Stimulated activated naive CD4-positive, alpha-beta T cell treated with Interleukin-2 at 50 U/mL for 16 hours (primary cell): Measurements from ENCODE around the gene SNAP25.

Source experiments
- DNase-seq: peaks from one replicate; lab custom pipeline; 2025; lab: John Stamatoyannopoulos, UW

SNAP25 gene

DNA sequence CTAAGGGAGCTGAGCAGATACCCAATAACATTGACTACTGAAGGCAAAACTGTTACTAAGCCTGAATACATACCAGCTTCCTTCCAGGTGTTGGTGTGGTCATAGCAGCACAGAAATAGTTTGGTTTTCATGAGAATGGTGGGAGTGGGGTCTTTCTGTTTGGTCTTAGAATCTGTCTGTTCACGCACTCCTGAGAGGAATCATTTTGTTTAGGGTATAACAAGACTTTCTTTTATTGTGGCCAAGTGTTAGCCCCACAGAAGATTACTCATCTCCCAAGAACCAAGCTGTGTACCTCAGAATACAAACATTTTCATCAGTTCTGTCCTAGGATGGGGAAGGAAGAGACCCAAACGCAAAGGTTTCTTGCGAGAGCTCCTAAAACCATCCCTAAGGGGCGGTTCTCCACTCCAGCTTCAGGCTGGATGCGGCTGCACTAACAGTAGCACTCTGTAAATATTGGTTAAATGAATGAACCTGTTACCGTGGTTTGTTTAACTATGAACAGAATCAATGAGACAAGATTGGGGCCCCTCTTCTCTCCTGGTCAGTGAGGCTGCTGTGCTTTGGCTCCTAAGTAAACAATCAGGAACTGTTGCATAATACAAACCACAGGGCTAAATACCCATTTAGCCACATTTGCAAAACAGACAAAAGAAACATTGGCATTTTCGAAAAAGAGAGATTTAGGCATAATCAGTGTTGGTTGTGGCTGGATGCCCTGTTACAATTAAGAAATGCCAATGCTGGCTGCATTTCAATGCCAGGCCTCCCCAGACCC is 44.9 kb downstream of the SNAP25 start:
- DNase-seq, result no peak

DNA sequence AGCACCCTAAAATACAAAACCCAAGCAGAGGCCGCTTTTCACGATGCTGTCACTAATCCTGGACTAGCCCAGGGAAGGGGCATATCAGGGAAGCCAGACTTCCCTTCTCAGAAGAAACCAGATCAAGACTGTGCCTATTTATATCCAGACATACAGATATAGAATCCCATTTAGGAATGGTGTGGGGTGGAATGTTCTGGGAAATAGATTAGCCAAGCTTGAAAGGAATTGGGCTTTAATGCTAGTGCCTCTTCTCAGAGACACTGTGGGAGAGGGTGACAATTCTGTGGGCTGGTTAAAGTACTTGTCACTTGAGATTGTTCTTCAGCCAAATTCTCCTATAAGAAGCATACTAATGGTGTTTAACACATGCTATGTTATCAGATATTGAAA is 45.5 kb downstream of the SNAP25 start:
- no peak for DNase-seq

DNA sequence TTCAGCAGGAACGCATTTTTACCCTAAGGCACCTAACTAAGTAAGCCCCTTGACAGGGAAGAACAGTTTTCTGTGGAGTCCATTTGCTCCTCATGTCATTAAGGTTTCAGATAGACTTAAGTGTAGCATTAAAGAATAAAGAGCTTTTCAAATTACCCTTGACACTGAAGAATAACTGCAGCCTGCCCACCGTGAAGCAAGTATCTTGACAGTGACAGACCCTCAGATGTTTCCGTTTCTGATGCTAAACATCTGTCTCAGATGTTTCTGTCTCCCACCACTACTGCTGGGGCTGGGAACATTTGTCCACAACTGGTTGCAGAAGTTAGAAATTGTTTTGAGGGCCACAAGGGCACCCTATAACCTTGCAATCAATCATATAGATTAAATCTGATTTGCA is 50.0 kb downstream of the SNAP25 start:
- no peak for DNase-seq

DNA sequence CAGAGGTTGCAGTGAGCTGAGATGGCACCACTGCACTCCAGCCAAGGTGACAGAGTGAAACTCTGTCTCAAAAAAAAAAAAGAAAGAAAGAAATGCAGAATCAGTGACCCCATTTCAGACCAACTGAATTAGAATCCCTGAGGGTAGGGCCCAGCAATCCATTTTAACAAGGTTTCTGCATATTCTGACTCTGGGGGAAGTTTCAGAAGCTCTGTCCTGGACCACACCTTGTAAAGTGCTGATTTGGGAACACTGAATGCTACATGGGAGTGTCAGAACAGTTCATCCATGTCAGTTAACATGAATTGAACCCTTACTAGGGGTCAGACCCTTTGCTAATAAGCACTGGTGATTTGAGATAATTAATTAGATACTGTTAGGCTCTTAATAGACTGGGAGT is 52.0 kb downstream of the SNAP25 start:
- no peak for DNase-seq

DNA sequence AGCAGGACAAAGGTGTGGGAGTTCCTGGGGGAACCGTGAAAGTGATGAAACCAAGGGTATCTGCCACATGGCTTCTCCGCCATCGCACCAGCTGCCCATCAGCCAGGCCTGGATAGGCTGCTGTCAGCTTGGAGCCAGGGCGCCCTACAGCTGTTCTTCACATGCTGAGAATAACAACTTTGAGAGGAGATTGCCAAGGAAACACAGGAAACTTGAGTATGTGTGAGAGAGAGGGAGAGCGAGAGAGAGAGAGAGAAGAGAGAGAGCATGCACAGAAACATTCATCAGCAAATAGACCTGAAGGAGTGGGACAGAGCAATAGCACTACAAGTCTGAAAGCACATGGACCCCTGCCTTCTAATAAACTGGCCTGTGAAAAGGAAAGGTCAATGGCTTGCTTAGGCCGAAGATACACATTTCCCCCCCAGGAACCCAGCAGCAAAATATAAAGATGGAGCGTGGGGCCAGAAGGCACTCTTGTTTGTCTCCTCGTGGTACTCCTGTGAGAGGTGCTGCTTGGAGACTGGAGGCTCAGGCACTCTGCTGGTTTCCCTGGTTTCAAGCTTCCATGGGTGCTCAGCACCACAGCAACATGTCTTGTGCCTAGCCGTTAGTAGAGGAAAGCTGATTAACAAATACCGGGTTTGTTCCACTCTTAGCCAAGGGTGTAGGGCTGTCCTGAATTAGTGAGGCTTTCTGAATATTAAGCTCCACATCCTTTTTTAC is 53.0 kb downstream of the SNAP25 start:
- no peak for DNase-seq

DNA sequence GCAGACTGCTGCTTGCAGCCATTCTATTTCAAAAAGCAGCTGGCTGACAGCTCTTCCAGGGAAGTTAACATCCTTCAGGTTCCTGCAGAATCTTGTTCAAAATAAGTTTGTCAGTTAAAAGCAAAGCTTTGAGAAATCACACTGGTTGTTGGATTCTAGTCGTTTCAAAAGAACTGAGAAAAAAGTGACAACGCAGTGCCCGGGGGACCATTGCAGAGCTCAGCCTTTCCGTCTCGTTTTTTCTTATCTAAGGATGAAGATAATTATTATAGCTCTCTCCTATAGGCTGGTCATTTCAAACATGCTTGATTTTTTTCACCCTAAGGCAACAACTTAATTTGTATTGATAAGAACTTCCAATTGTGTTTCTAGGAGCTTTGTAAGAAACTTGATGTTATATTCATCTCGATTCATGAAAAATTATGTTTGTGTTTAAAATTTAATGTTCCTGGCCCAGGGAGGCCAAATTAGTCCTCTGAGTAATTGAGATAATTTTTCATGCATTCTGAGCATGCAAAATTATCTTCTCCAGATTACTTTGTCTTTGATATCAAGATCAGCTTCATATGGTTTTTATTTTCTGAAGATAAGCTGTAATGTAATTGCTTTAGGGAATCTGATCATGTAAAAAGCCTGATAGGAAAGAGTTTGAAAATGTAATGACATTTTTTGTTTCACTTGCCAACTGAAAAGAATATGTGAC is 58.4 kb downstream of the SNAP25 start:
- no peak for DNase-seq

DNA sequence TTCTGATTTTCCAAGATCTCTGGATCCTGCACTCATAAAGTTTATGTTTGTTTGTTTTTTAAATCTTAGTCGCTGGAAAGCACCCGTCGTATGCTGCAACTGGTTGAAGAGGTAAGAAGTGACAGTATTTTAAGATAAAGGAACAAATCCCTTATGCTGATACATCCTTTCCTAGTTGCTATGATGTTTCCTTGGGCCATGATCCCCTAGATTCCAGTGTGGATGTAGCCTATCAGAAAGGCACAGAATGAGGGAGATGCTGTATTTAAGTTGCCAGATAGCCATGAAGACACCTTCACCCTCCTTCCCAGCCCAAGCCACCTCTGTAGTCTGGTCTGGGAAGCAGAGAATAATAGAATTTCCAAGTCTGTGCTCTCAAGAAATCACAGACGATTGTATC is 59.0 kb downstream of the SNAP25 start:
- DNase-seq, result no peak

DNA sequence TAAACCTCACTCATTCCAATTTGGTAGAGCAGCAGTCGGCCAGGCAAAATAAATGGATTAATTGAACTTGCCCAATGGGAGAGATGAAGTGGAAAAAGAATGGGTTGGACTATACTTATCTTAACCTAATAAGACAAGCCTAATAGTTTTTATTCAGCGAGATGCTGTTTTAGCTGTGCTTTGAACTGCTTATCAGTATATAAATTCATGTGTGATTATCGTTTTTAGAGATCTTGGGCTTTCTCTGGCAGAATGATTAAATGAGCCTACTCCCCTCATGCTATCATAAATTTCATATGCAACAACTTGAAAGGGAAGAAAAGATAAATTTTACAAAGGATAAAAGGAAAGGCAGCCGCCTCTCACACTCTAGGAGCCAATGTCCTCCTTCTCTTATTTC is 59.8 kb downstream of the SNAP25 start:
- DNase-seq, result no peak

DNA sequence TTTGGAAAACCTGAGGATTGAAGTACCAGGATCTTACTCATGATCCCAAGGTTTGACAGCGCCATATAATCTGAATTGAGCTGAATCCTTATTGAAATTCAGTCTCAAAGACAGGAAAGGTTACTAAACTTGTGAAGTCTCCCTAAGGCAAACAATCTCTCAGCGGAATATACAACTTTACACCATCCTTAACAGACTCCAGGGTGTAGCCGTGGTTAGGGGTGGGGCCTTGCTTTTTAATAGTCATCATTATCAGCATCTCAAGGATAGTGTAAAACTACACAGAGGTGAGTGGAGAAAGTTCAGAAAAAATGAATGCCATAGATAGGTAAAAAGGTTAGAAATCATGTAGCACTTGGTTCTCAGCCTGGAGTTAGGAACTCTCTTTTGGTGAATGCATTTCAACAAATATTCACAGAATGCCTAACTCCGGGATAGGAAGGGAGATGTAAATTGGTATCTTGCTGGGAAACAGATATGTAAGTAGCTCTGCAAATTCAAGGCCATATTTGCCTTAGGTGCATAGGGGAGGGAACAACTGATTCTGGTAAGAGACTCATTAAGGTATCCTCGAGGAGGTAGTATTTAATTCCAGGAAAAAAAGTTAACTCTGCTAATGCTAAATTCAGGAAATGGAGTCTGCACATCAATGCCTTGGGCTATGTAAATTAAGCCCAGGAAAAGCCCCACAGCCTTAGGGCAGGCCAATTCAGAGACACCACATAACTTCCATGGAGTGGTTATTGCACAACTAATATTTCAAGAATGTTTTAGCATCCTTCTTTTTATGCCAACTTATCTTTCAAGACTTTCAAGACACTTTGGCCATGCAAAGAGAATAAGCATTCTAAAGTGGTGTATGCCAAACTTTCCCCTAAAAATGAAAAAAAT is 61.6 kb downstream of the SNAP25 start:
- DNase-seq, result no peak

DNA sequence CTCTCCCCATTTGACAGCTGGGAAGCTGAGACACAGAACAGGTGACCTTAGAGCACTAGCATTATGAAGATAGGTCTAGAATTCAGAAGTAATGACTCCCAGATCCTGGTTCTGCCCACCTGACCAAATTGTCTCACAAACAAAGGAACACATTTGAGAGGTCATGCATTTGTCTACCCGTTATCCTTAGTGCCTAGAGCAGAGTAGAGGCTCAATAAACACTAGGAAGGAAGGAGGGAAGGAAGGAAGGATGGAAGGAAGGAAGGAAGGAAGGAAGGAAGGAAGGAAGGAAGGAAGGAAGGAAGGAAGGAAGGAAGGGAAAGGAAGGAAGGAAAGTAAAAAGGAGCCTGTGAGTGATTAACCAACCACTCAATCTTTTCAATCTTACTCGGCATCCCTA is 63.3 kb downstream of the SNAP25 start:
- no peak for DNase-seq

DNA sequence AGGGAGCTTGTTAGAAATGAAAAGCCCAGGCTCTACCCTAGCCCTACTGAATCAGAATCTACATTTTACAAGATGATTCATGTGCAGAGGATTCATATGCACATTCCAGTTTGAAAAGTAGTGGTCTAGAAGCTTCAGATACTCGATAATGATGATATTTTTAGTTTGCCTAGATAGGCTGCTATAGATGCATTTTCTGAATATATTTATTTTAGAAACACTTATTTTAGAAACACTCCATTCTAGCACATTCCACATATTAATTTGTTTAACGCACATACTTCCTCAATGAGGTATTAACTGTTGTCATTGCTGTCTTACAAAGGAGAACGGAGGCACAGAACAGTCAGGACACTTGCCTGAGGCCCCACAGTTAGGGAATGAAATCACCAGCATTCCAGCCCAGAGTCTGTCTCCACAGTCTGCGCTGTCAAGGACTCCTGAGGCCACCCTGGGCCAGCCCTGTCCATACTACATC is 64.4 kb downstream of the SNAP25 start:
- DNase-seq, result no peak

DNA sequence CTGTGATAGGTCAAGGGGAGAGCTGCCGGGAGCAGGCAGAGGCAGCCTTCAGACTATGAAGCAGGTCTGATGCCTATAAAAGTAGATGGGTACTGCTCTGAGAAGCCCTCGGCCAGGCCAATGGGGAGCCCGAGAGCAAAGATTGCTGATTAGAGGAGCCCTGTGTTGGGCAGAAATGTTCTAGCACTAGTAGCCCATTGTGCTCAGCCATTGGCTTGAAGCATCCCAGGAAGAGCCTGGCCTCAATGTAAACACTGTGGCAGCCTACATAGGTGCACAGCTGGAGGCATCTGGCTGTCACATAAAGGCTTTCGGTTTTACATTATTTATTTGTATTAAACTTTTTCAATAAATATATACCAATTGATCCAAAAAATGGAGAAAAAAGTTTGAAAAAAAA is 67.7 kb downstream of the SNAP25 start:
- DNase-seq, result no peak

DNA sequence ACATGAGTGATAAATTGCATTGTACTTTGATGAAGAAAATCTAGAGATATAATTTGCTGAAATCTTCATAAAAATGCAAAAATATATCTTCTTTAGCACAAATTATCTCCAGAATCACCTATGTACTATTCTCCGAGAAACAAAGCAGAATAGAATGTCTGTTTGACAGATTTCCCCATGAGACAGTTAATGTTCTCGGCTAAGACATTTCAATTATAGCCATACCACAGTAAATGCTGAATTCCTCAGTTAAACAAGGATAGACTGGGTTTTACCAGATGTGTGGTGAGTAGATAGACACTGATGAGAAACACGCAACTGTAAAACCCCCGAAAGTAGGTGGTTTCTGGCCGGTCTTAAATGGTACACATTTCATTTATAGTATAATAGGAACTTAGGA is 69.8 kb downstream of the SNAP25 start:
- DNase-seq, result no peak

DNA sequence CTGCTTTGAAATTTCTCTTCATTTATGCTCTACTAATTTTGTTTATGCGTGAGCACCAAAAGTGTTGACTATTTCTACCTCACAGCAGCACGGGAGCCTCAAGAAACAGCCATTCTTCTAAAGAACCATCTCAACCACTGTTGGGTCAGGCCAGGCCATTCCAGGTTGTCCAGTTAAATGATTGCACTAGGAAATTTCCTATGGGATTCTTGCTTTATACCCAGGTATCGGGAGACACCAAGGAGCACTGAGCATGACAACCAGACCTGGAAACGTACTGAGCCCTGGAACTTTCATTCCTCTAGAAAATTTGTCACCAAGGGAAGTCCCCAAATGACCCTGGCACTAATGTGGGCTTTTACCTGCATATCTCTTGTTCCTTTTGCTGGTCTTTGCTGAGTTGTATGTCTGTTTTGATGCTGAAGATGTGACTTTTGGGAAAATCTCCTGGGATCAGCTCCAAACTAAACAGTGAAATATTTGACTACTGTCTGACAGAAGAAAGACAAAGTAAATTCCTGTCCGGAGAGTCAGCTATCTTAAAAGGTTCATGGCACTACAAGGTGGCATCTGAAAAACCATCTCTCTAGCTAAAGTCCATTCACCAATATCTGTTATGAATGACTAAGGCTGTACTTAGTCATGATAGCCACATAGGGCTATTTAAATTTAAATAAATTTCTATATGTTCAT is 70.5 kb downstream of the SNAP25 start:
- no peak for DNase-seq

DNA sequence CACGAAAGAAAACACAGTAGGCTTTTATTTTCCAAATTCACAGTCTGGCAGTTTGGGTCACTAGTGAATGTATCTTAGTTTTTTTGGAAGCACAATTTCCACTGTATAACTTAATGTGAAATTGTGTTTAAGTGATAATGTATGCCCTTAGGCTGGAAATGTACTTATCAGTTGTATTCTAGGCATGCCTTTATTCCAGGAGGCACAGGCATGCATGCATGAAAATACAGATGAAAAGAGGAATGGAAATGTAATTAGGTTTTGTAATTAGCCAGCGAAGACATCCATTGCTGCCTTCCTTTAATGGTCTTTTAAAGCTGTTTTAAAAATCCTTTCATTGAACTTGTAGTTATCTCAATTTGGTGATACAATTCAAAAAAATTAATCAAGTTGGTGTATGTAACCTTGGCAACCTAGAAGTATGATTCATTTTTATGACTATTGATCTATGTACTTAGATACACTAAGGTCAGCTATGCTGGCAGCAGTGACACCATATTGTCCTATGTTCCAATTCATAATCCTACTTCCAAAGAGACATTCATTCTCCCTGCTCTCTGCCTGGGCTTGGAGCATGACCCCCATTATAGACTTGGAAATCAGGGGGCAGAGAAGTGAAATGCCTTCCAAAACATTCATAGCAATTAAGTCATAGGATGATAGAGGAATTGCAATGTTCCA is 73.1 kb downstream of the SNAP25 start:
- no peak for DNase-seq

DNA sequence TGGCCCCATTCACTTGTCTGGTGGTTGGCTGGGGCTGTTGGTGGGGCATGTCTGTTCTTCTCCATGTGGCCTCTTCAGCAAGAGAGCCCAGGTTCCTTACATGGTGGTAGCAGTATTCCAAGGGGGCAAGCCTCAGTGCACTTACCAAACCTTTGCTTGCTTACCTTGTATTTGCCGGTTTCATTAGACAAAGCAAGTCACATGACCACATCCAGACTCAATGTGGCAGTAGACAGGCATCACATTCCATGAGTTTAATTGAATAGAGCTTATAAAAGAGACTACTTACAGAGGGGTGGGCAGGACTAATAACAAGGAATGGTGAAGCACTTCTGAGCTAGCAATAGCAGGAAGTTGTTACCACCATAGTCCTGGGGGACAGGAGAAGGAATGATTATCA is 78.6 kb downstream of the SNAP25 start:
- DNase-seq, result no peak

DNA sequence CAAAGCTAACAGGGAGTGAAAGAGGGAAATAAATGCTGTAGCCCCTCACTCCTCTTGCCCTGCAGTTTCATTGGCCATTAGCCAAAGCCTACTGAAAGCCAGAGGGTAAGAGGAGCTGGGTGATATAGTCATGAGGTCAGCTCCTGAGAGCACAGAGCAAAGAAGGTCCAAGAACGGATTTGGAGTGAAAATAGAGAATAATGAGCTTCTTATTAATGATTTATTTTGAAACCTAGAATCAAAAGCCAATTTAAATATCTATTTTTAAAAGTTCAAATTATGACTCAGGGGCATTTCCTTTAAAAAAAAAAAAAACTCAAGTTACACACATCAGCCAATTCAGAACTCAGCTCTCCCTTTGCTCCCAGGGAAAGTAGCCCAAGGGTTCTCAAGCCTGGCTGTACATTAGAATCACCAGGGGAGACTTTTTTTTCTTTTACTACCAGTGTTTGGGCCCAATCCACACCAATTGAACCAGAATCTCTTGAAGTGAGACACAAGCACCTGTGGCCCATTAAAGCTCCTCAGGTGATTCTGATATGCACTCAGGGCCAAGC is 79.1 kb downstream of the SNAP25 start:
- no peak for DNase-seq

DNA sequence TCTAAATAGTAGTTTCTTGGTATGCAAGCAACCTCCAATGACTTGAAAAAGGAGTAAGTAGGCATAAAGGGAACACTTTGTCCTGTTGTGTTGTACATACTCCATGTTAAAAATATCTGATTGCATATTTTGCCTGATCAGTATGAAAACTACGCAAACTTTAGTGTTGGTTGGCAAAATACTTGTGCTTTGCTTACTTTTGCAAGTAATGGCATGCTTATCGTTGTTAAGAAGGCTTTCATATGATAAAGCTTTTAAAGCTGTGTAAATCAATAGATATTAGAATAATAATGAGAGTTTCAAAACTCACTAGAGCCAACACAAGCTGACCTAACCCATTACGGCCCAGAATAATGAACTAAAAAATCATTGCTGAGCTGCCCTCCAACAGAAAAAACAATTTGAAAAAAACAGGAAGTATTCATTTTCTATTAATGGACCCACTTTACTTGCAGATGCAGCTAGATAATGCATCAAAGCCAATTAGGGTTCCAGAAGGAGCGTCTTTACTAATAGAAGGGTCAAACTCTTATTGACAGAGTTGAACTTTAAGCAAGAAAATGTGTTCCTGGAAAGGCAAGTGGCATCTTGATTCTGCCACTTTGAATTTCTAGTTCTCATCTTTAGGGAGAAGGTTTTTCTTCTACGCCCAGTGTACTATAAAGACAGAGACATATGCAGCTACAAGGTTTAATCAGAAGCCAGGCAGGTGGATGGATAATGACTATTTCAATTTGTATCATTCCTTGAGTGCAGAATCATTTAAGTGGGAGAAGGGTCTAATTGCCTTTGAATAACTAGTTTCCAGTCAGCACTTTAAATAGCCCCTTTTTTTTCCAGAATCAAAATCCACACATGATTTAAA is 82.2 kb downstream of the SNAP25 start:
- DNase-seq, result no peak

DNA sequence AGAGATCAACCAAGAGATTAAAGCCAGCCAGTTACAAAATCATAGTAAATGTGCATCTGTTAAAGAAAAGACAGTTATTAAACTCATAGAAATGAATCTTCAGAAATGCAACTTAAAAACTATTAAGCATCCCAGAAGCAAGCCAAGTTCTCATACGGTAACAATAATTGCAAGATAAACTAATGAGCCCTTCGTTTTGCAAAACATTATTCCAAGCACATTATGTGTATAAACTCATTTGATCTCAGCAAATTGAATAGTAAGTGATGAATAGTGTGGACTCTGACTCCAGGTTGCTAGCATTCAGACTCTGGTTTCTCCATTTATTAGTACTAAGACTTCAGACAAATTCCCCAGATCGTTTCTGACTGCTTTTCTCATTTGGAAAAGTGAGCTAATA is 85.2 kb downstream of the SNAP25 start:
- DNase-seq, result no peak
